ENCODE measurements around the gene FXYD3. TPM values are rescaled to one million over a fixed set of nuclear protein-coding genes. Genes with fewer than 3 reads are reported as not detected.
"Not testable (repeated sequence)": the region's sequence is repeated elsewhere in the genome, so short reads cannot be mapped to it uniquely, and the experiment has no call there.

Gene FXYD3
- total RNA-seq, 2 experiments from 2014 or later: 0.35 to 0.88 TPM

GRCh38 chr19:35100588-35101533 lies 14.8 kb upstream of the FXYD3 start:
- Histone ChIP-seq H3K4me2 (ENCODE audit: low read length) (no peak overlapping the region), H4K20me1 (ENCODE audit: insufficient read depth, low read length) (no peaks in the 10 kb centered on the region), H3K4me3 (ENCODE audit: low read depth, low read length, poor library complexity, severe bottlenecking) (no peak overlapping the region), H3K9me2 (ENCODE audit: insufficient read depth, low read length) (no peaks in the 10 kb centered on the region), H2AFZ (ENCODE audit: low read length) (no peak overlapping the region), H3K9me3 (ENCODE audit: low read length) (no peaks in the 10 kb centered on the region), H3K36me3 (ENCODE audit: insufficient read depth, low read length) (no peaks in the 10 kb centered on the region), H3K4me1 (ENCODE audit: insufficient read depth, low read length, poor library complexity, severe bottlenecking) (no peaks in the 10 kb centered on the region), H3K27ac (ENCODE audit: low read depth, low read length, poor library complexity, severe bottlenecking) (no peak overlapping the region), H3K79me2 (ENCODE audit: insufficient read depth, low read depth, low read length) (no peaks in the 10 kb centered on the region)
- TF ChIP-seq EZH2phosphoT487 (IDR thresholded peaks at IDR 0.05; ENCODE audit: borderline replicate concordance, low read depth, low read length) (no peak), CTCF (conservative IDR thresholded peaks at IDR 0.05; ENCODE audit: low read length) (no peak)
- DNase-seq (ENCODE audit: low spot score): no peak
- intact Hi-C loops (cut with micrococcal nuclease; ENCODE audit: unreplicated experiment): no loop called here
- ChIA-PET POLR2A (no interaction called here), CTCF (ENCODE audit: unreplicated experiment) (no interaction called here)
- no TSS peak for BruUV-seq (replicated peaks)

GRCh38 chr19:35101949-35102348 lies 13.7 kb upstream of the FXYD3 start:
- intact Hi-C loops (cut with micrococcal nuclease; ENCODE audit: unreplicated experiment); H3K36me3 ChIP-seq (ENCODE audit: insufficient read depth, low read length); H3K79me2 ChIP-seq (ENCODE audit: insufficient read depth, low read depth, low read length); H3K9me3 ChIP-seq (ENCODE audit: low read length); H2AFZ ChIP-seq (ENCODE audit: low read length); CTCF ChIA-PET (ENCODE audit: unreplicated experiment); H4K20me1 ChIP-seq (ENCODE audit: insufficient read depth, low read length); H3K4me1 ChIP-seq (ENCODE audit: insufficient read depth, low read length, poor library complexity, severe bottlenecking); H3K9me2 ChIP-seq (ENCODE audit: insufficient read depth, low read length); H3K27ac ChIP-seq (ENCODE audit: low read depth, low read length, poor library complexity, severe bottlenecking); H3K4me3 ChIP-seq (ENCODE audit: low read depth, low read length, poor library complexity, severe bottlenecking); H3K4me2 ChIP-seq (ENCODE audit: low read length); DNase-seq (ENCODE audit: low spot score); BruUV-seq (replicated peaks): not testable (repeated sequence)
- POLR2A ChIA-PET: interaction anchor here (1.0 kb wide), 1 partner anchor 35 kb away, joined by 3 read pairs; no protein-coding TSS in a partner anchor

- H3K27ac ChIP-seq (ENCODE audit: low read depth, low read length, poor library complexity, severe bottlenecking); H3K36me3 ChIP-seq (ENCODE audit: insufficient read depth, low read length); H2AFZ ChIP-seq (ENCODE audit: low read length); DNase-seq (ENCODE audit: low spot score); BruUV-seq (replicated peaks); H4K20me1 ChIP-seq (ENCODE audit: insufficient read depth, low read length); H3K4me2 ChIP-seq (ENCODE audit: low read length); CTCF ChIA-PET (ENCODE audit: unreplicated experiment); H3K9me2 ChIP-seq (ENCODE audit: insufficient read depth, low read length); H3K79me2 ChIP-seq (ENCODE audit: insufficient read depth, low read depth, low read length); H3K9me3 ChIP-seq (ENCODE audit: low read length); intact Hi-C loops (cut with micrococcal nuclease; ENCODE audit: unreplicated experiment); H3K4me1 ChIP-seq (ENCODE audit: insufficient read depth, low read length, poor library complexity, severe bottlenecking); H3K4me3 ChIP-seq (ENCODE audit: low read depth, low read length, poor library complexity, severe bottlenecking): not testable (repeated sequence)
- POLR2A ChIA-PET: interaction anchor here (0.6 kb wide), 1 partner anchor 591 kb away, joined by 3 read pairs; no protein-coding TSS in a partner anchor
Measured at GRCh38 chr19:35103614-35104013, 12.0 kb upstream of the FXYD3 start.

All from OCI-LY7 (cell line).